NCI-H2081 (cell line): ENCODE measurements around the gene HIBADH.
A peak's percentile ranks its signal among the peaks of the same experiment; 100 is the strongest.

Experiments used
- DNase-seq, 2 experiments: peaks; one replicate each; lab custom pipeline; 2025; lab: John Stamatoyannopoulos, UW

Gene HIBADH

GRCh38 chr7:27662490-27663205, at the start of gene HIBADH:
HIBADH (minus strand) TSS chr7:27662883; CDS start chr7:27662788, 95 bp downstream.
- peak; percentile 99 to 100 for DNase-seq

GRCh38 chr7:27712217-27712616, 49.5 kb upstream of the HIBADH start:
- DNase-seq: no peak

GRCh38 chr7:27709137-27710075, 46.7 kb upstream of the HIBADH start:
- no peak for DNase-seq

- no peak for DNase-seq
Observed at GRCh38 chr7:27708485-27708884, 45.8 kb upstream of the HIBADH start.

GRCh38 chr7:27705200-27705594, 42.5 kb upstream of the HIBADH start:
- no peak for DNase-seq

GRCh38 chr7:27704422-27705199, 41.9 kb upstream of the HIBADH start:
- DNase-seq: no peak

GRCh38 chr7:27703181-27703580, 40.5 kb upstream of the HIBADH start:
- no peak for DNase-seq

GRCh38 chr7:27700501-27700900, 37.8 kb upstream of the HIBADH start:
- DNase-seq: no peak

- no peak for DNase-seq
Observed at GRCh38 chr7:27699751-27700150, 37.1 kb upstream of the HIBADH start.

GRCh38 chr7:27697861-27698430, 35.3 kb upstream of the HIBADH start:
- DNase-seq: no peak

- DNase-seq: no peak
Observed at GRCh38 chr7:27695096-27695495, 32.4 kb upstream of the HIBADH start.

GRCh38 chr7:27693794-27694193, 31.1 kb upstream of the HIBADH start:
- DNase-seq: no peak

- no peak for DNase-seq
Observed at GRCh38 chr7:27690649-27691048, 28.0 kb upstream of the HIBADH start.

- peak in 1 of 2 experiments; percentile 10 for DNase-seq
Observed at GRCh38 chr7:27689591-27690164, 27.0 kb upstream of the HIBADH start.

GRCh38 chr7:27689150-27689549, 26.5 kb upstream of the HIBADH start:
- DNase-seq: no peak

- DNase-seq: no peak
Observed at GRCh38 chr7:27688646-27689045, 26.0 kb upstream of the HIBADH start.

GRCh38 chr7:27688056-27688455, 25.4 kb upstream of the HIBADH start:
- DNase-seq: no peak

GRCh38 chr7:27686315-27686714, 23.6 kb upstream of the HIBADH start:
- no peak for DNase-seq

GRCh38 chr7:27685893-27686292, 23.2 kb upstream of the HIBADH start:
- DNase-seq: no peak

- DNase-seq: no peak
Observed at GRCh38 chr7:27685209-27685608, 22.5 kb upstream of the HIBADH start.

- DNase-seq: no peak
Observed at GRCh38 chr7:27684491-27684890, 21.8 kb upstream of the HIBADH start.

- no peak for DNase-seq
Observed at GRCh38 chr7:27680610-27681009, 17.9 kb upstream of the HIBADH start.
